GM18858 (cell line): ENCODE data around the gene HCAR3.
"Not testable (repeated sequence)": the region's sequence is repeated elsewhere in the genome, so short reads cannot be mapped to it uniquely, and the experiment has no call there.

Source experiments
- ATAC-seq: cut with Tn5 transposase; IDR thresholded peaks from one replicate; pipeline ENCODE4 v1.9.1; 2021; ENCODE audit not compliant: unreplicated experiment

The HCAR3 gene

GRCh38 chr12:122724641-122725243 is 8.1 kb upstream of the HCAR3 start:
- no peak for ATAC-seq

GRCh38 chr12:122722387-122722786 is 5.8 kb upstream of the HCAR3 start:
- ATAC-seq, result no peak

GRCh38 chr12:122721057-122721545 is 4.5 kb upstream of the HCAR3 start:
- no peak for ATAC-seq

- not testable (repeated sequence) for ATAC-seq
Observed at GRCh38 chr12:122715211-122715610, 1.4 kb downstream of the HCAR3 start.

GRCh38 chr12:122713491-122714188 is 3.0 kb downstream of the HCAR3 start:
- ATAC-seq, result not testable (repeated sequence)

- not testable (repeated sequence) for ATAC-seq
Observed at GRCh38 chr12:122711266-122711665, 5.3 kb downstream of the HCAR3 start.

GRCh38 chr12:122710341-122710740 is 6.3 kb downstream of the HCAR3 start:
- not testable (repeated sequence) for ATAC-seq

GRCh38 chr12:122709287-122709686 is 7.3 kb downstream of the HCAR3 start:
- ATAC-seq, result not testable (repeated sequence)

- not testable (repeated sequence) for ATAC-seq
Observed at GRCh38 chr12:122703841-122704240, 12.8 kb downstream of the HCAR3 start.

GRCh38 chr12:122702890-122703611 is 13.6 kb downstream of the HCAR3 start, which contains the start of gene HCAR2:
Gene HCAR2 (minus strand): TSS chr12:122703357. CDS start chr12:122703283, 74 bp downstream.
- ATAC-seq, result not testable (repeated sequence)

- ATAC-seq, result not testable (repeated sequence)
Observed at GRCh38 chr12:122701481-122701880, 15.1 kb downstream of the HCAR3 start.

GRCh38 chr12:122700038-122700710 is 16.4 kb downstream of the HCAR3 start:
- ATAC-seq, result not testable (repeated sequence)

- not testable (repeated sequence) for ATAC-seq
Observed at GRCh38 chr12:122696922-122697321, 19.7 kb downstream of the HCAR3 start.

- ATAC-seq, result no peak
Observed at GRCh38 chr12:122691566-122691965, 25.0 kb downstream of the HCAR3 start.

GRCh38 chr12:122688291-122688690 is 28.3 kb downstream of the HCAR3 start:
- no peak for ATAC-seq

GRCh38 chr12:122687086-122687485 is 29.5 kb downstream of the HCAR3 start:
- ATAC-seq, result no peak

- no peak for ATAC-seq
Observed at GRCh38 chr12:122686538-122686937, 30.1 kb downstream of the HCAR3 start.

- no peak for ATAC-seq
Observed at GRCh38 chr12:122684297-122684813, 32.3 kb downstream of the HCAR3 start.

GRCh38 chr12:122681814-122682213 is 34.8 kb downstream of the HCAR3 start:
- ATAC-seq, result no peak

GRCh38 chr12:122680989-122681388 is 35.6 kb downstream of the HCAR3 start:
- not testable (repeated sequence) for ATAC-seq

- ATAC-seq, result not testable (repeated sequence)
Observed at GRCh38 chr12:122676781-122677180, 39.8 kb downstream of the HCAR3 start.
